Right cardiac atrium (tissue), 5 donors: ENCODE data around the gene HOXC5. TPM values are rescaled to one million over a fixed set of nuclear protein-coding genes. Genes with fewer than 3 reads are reported as not detected.
"Not testable (repeated sequence)": the region's sequence is repeated elsewhere in the genome, so short reads cannot be mapped to it uniquely, and the experiment has no call there.

Source experiments
- ATAC-seq, 2 donors: fragments of 200-7000 bp; cut with Tn5 transposase; one replicate each; pipeline versions ENCODE4 v1.8.0 to v1.9.1; 2020; ENCODE audit warnings: moderate library complexity in 2 of 2, mild to moderate bottlenecking in 1 of 2
- DNase-seq, 3 donors: peaks; one replicate each; pipeline ENCODE4 v3.0.0-alpha.2; 2020
- H3K27ac ChIP-seq: one replicate; pipeline ENCODE4 v1.5.1; 2013; ENCODE audit warnings: mild to moderate bottlenecking, low read length, control low read depth, moderate library complexity
- H3K27me3 ChIP-seq: one replicate; pipeline ENCODE4 v1.6.1; 2013; ENCODE audit not compliant: control insufficient read depth, insufficient read depth
- H3K4me1 ChIP-seq: one replicate; pipeline ENCODE4 v1.6.1; 2013; ENCODE audit warnings: low read length; ENCODE audit not compliant: control insufficient read depth, insufficient read depth
- H3K4me3 ChIP-seq: one replicate; pipeline ENCODE4 v1.5.1; 2013; ENCODE audit warnings: low read length, control low read depth
- H3K9me3 ChIP-seq: one replicate; pipeline ENCODE4 v1.6.1; 2013; ENCODE audit warnings: low read length; ENCODE audit not compliant: control insufficient read depth
- WGBS: extraction: QIAGEN DNeasy Blood & Tissue Kit; methylation state at CpG from one replicate; pipeline ENCODE4 v1.1.7; 2013; 5-methylcytosine and 5-hydroxymethylcytosine counted together
- intact Hi-C, 4 donors: fragments of 100-400 bp; cut with DNase I; formaldehyde crosslinking; loops; one replicate each; pipeline versions ENCODE4 v1.11.0 to v1.14.0; 2022 to 2023
- polyA plus RNA-seq: library from polyadenylated mRNA; stranded (reverse); fragments of 200-250 nt; gene quantifications from one replicate; pipeline ENCODE4 v1.2.3, GENCODE V29; 2013
- total RNA-seq, 4 donors: library from RNA; stranded (reverse); fragmentation: NEBNext Ultra II Directional; extraction: Animal tissue kit (Norgen Biotek cat#: 25700); gene quantifications; one replicate each; pipeline ENCODE4 v1.2.1, GENCODE V29; 2021
- donor health status: healthy with polysubstance abuse.
- donor health status: DM: no; HTN: yes; CAD: no.
- donor health status: DM: no; HTN: no; CAD: no.
- donor health status: DM: no; HTN: yes; CAD: no; lungs with severe emphysema.
- donor health status: DM: yes; HTN: yes; CAD: no.

HOXC5 gene
- total and polyA plus RNA-seq, 5 donors = 0.11 TPM; not detected in 4

- Histone ChIP-seq H3K27ac (no peak overlapping the region), H3K27me3 (no peaks in the 10 kb centered on the region), H3K9me3 (no peaks in the 10 kb centered on the region), H3K4me1 (no peaks in the 10 kb centered on the region), H3K4me3 (no peak overlapping the region)
- WGBS = 41% methylated on average over 5 of the region's 5 CpGs
- intact Hi-C loops = loop anchor here in 1 of 4 donors (10.0 kb wide), 1 partner anchor 156 kb away; no protein-coding TSS in a partner anchor
- DNase-seq (no peak), ATAC-seq (no peak)
These were observed 5.5 kb downstream of the HOXC5 start for GRCh38 chr12:54038284-54038870.

GRCh38 chr12:54038871-54039414 lies 6.1 kb downstream of the HOXC5 start:
- DNase-seq (peak in 1 of 3 donors; percentile 57), ATAC-seq (peak in 1 of 2 donors; percentile 9)
- WGBS = 21% methylated on average over 9 of the region's 9 CpGs
- H3K4me1 ChIP-seq = no peaks in the 10 kb centered on the region
- no peaks in the 10 kb centered on the region for H3K9me3 ChIP-seq
- H3K4me3 ChIP-seq = no peak overlapping the region
- no peak overlapping the region for H3K27ac ChIP-seq
- intact Hi-C loops = loop anchor here in 1 of 4 donors (10.0 kb wide), 1 partner anchor 156 kb away; no protein-coding TSS in a partner anchor
- H3K27me3 ChIP-seq = no peaks in the 10 kb centered on the region

GRCh38 chr12:54039417-54040147 lies 6.7 kb downstream of the HOXC5 start:
- DNase-seq (peak; percentile 61 to 78 (median 70)), ATAC-seq (peak; percentile 47 to 59)
- no peaks in the 10 kb centered on the region for H3K4me1 ChIP-seq
- no peaks in the 10 kb centered on the region for H3K9me3 ChIP-seq
- H3K27ac ChIP-seq = no peak overlapping the region
- no peak overlapping the region for H3K4me3 ChIP-seq
- intact Hi-C loops = loop anchor here in 1 of 4 donors (10.0 kb wide), 1 partner anchor 155 kb away; no protein-coding TSS in a partner anchor
- WGBS = 4% methylated on average over 16 of the region's 16 CpGs
- no peaks in the 10 kb centered on the region for H3K27me3 ChIP-seq

GRCh38 chr12:54040148-54040494 lies 7.3 kb downstream of the HOXC5 start:
- no peaks in the 10 kb centered on the region for H3K9me3 ChIP-seq
- ATAC-seq = no peak
- intact Hi-C loops = no loop called here

GRCh38 chr12:54040648-54041047 lies 7.8 kb downstream of the HOXC5 start:
- Histone ChIP-seq H3K27me3 (no peaks in the 10 kb centered on the region), H3K4me1 (no peaks in the 10 kb centered on the region), H3K4me3 (no peak overlapping the region), H3K27ac (no peak overlapping the region), H3K9me3 (no peaks in the 10 kb centered on the region)
- WGBS = 62% methylated on average over 3 of the region's 3 CpGs
- ATAC-seq = no peak
- no peak for DNase-seq
- intact Hi-C loops = no loop called here

More at GRCh38 chr12:54040148-54040494, 7.3 kb downstream of the HOXC5 start:
- no peak for DNase-seq
- Histone ChIP-seq H3K4me3 (no peak overlapping the region), H3K27ac (no peak overlapping the region), H3K27me3 (no peaks in the 10 kb centered on the region), H3K4me1 (no peaks in the 10 kb centered on the region)
- 37% methylated on average over 4 of the region's 4 CpGs for WGBS

GRCh38 chr12:54041097-54041690 lies 8.3 kb downstream of the HOXC5 start:
- no peak for ATAC-seq
- no peaks in the 10 kb centered on the region for H3K4me1 ChIP-seq
- intact Hi-C loops = no loop called here
- no peaks in the 10 kb centered on the region for H3K9me3 ChIP-seq
- no peak overlapping the region for H3K27ac ChIP-seq
- no peaks in the 10 kb centered on the region for H3K27me3 ChIP-seq
- 49% methylated on average over 2 of the region's 2 CpGs for WGBS
- H3K4me3 ChIP-seq = no peak overlapping the region
- no peak for DNase-seq

- DNase-seq, H3K27ac ChIP-seq, intact Hi-C loops, H3K4me1 ChIP-seq, H3K9me3 ChIP-seq, H3K4me3 ChIP-seq, ATAC-seq, H3K27me3 ChIP-seq: not testable (repeated sequence)
- 58% methylated on average over 6 of the region's 6 CpGs for WGBS
These were observed 9.2 kb downstream of the HOXC5 start for GRCh38 chr12:54042033-54042432.

- Histone ChIP-seq H3K9me3 (no peaks in the 10 kb centered on the region), H3K4me3 (no peak overlapping the region), H3K27ac (no peak overlapping the region), H3K27me3 (no peaks in the 10 kb centered on the region), H3K4me1 (no peaks in the 10 kb centered on the region)
- no peak for ATAC-seq
- intact Hi-C loops = no loop called here
- WGBS = 36% methylated on average over 6 of the region's 6 CpGs
- DNase-seq = no peak
These were observed 10.4 kb downstream of the HOXC5 start for GRCh38 chr12:54042970-54043853.

- no peak for DNase-seq
- no peak for ATAC-seq
- intact Hi-C loops = no loop called here
- no peak overlapping the region for H3K4me3 ChIP-seq
- WGBS = 33% methylated on average over 5 of the region's 5 CpGs
- H3K9me3 ChIP-seq = no peaks in the 10 kb centered on the region
- H3K27me3 ChIP-seq = peaks cover 3% of the 10 kb centered on the region
- H3K4me1 ChIP-seq = no peaks in the 10 kb centered on the region
- H3K27ac ChIP-seq = no peak overlapping the region
These were observed 11.7 kb downstream of the HOXC5 start for GRCh38 chr12:54044425-54045103.

GRCh38 chr12:54045401-54045800 lies 12.6 kb downstream of the HOXC5 start:
- intact Hi-C loops = no loop called here
- ATAC-seq = no peak
- peaks cover 3% of the 10 kb centered on the region for H3K27me3 ChIP-seq

More at GRCh38 chr12:54045401-54045800, 12.6 kb downstream of the HOXC5 start:
- H3K4me3 ChIP-seq = no peak overlapping the region
- DNase-seq = no peak
- H3K9me3 ChIP-seq = no peaks in the 10 kb centered on the region
- H3K4me1 ChIP-seq = no peaks in the 10 kb centered on the region
- no peak overlapping the region for H3K27ac ChIP-seq
